ENCODE data around the gene SDK1. TPM values are rescaled to one million over a fixed set of nuclear protein-coding genes. Genes with fewer than 3 reads are reported as not detected.

Gene SDK1
- total and polyA plus RNA-seq, 2 donors (not counting 3 experiments of a cell fraction or from before 2014, with no cell fraction given): 1.6 to 3.9 TPM

DNA sequence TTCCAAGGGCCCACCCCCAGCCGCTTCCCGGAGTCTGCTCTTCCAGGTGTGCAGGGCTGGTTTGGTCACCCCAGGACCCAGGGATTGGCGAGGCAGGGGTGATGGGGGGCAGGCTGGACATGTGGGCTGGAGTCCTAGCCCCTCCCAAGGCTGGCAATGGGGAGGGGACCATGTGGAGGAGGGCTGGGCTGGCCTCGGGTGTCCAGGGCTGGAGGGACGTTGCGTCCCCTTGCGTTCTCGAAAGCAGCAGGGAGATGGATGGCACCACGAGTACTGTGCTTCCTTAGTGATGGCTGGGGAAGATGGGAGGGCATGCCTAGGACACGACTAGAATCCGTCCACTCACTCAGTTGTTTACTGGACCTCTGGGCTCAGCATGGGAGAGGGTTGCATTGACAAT is 848.6 kb downstream of the SDK1 start:
- Histone ChIP-seq H3K79me2 (ENCODE audit: control insufficient read depth, insufficient read depth, low read length) (no peaks in the 10 kb centered on the region), H3K4me2 (ENCODE audit: insufficient read depth, low read length) (no peak overlapping the region), H3K36me3 (ENCODE audit: control insufficient read depth in 2 of 2, extremely low read depth in 1 of 2, insufficient read depth in 2 of 2, low read length in 2 of 2) (no peaks in the 10 kb centered on the region), H4K20me1 (replicated peaks; ENCODE audit: control insufficient read depth, extremely low read depth, insufficient read depth, low read length) (no peaks in the 10 kb centered on the region), H3K9me3 (replicated peaks; ENCODE audit: control insufficient read depth, insufficient read depth, low read length) (no peaks in the 10 kb centered on the region), H3K27ac (ENCODE audit: insufficient read depth, low read depth, low read length) (no peak overlapping the region), H3K9ac (replicated peaks; ENCODE audit: extremely low read depth, insufficient read depth, low read length) (no peak overlapping the region), H3K27me3 (ENCODE audit: control insufficient read depth in 2 of 2, insufficient read depth in 2 of 2, low read length in 2 of 2) (no peaks in the 10 kb centered on the region), H2AFZ (ENCODE audit: low read depth, low read length) (no peak overlapping the region), H3K4me1 (ENCODE audit: control insufficient read depth, extremely low read depth, insufficient read depth, low read length) (no peaks in the 10 kb centered on the region), H3K9me1 (replicated peaks; ENCODE audit: control insufficient read depth, extremely low read depth, insufficient read depth, low read length) (no peaks in the 10 kb centered on the region), H3K4me3 (replicated peaks in 1 of 3; ENCODE audit: insufficient read depth in 1 of 3, low read depth in 1 of 3, low read length in 3 of 3) (no peak overlapping the region)
- ChIA-PET POLR2A (no interaction called here), CTCF (no interaction called here)
- dilution Hi-C loops (cut with MboI; ENCODE audit: extremely low pct_ligation_motif_present, low sequenced_read_pairs) (no loop called here), intact Hi-C loops (cut with micrococcal nuclease) (no loop called here)
- TF ChIP-seq MAX (IDR thresholded peaks at IDR 0.05; ENCODE audit: insufficient read depth, insufficient read length) (no peak), POLR2A (IDR thresholded peaks at IDR 0.05; ENCODE audit: low read depth, low read length) (no peak), MYC (IDR thresholded peaks at IDR 0.05; ENCODE audit: low read depth, low read length) (no peak), FOS (IDR thresholded peaks at IDR 0.05; ENCODE audit: borderline replicate concordance, insufficient read depth, low read length) (no peak), POLR2AphosphoS5 (IDR thresholded peaks at IDR 0.05; ENCODE audit: insufficient read depth, low read depth, low read length) (no peak), JUN (IDR thresholded peaks at IDR 0.05; ENCODE audit: borderline replicate concordance, insufficient read depth, insufficient read length, low read depth) (no peak), EZH2 (IDR thresholded peaks at IDR 0.05; ENCODE audit: borderline replicate concordance, low read depth, low read length, severe bottlenecking) (no peak), GATA2 (IDR thresholded peaks at IDR 0.05; ENCODE audit: insufficient read depth, insufficient read length, low read depth, low read length) (no peak)
- TF ChIP-seq, protein P1, sequence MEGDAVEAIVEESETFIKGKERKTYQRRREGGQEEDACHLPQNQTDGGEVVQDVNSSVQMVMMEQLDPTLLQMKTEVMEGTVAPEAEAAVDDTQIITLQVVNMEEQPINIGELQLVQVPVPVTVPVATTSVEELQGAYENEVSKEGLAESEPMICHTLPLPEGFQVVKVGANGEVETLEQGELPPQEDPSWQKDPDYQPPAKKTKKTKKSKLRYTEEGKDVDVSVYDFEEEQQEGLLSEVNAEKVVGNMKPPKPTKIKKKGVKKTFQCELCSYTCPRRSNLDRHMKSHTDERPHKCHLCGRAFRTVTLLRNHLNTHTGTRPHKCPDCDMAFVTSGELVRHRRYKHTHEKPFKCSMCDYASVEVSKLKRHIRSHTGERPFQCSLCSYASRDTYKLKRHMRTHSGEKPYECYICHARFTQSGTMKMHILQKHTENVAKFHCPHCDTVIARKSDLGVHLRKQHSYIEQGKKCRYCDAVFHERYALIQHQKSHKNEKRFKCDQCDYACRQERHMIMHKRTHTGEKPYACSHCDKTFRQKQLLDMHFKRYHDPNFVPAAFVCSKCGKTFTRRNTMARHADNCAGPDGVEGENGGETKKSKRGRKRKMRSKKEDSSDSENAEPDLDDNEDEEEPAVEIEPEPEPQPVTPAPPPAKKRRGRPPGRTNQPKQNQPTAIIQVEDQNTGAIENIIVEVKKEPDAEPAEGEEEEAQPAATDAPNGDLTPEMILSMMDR (IDR thresholded peaks at IDR 0.05; ENCODE audit: extremely low read depth in 1 of 2, insufficient read depth in 1 of 2, low read depth in 1 of 2, low read length in 2 of 2): no peak
- FAIRE-seq (no peak), DNase-seq (ENCODE audit: low read depth, low spot score) (no peak)
- BruUV-seq (replicated peaks): no TSS peak

Measured in endothelial cell of umbilical vein (primary cell).